Stimulated activated CD4-positive, alpha-beta T cell treated with anti-CD3 and anti-CD28 coated beads, Interleukin-12 subunit alpha, Interleukin-12 subunit beta, amount 100 ng/mL, for 24 hours (primary cell): ENCODE data around the gene TTL.

ENCODE experiments used
- DNase-seq, 2 experiments: peaks; one replicate each; pipeline ENCODE4 v3.0.0-alpha.2; 2020; ENCODE audit warnings: low read depth in 2 of 2

TTL gene

GRCh38 chr2:112583497-112584133 lies 101.7 kb downstream of the TTL start:
- no peak for DNase-seq

GRCh38 chr2:112584134-112584890 lies 102.4 kb downstream of the TTL start, which contains the start of gene CHCHD5:
TSS of gene CHCHD5 (plus strand) at chr2:112584609. CDS start at chr2:112584648, 39 bp downstream.
- DNase-seq, result peak; percentile 88 to 90

DNA sequence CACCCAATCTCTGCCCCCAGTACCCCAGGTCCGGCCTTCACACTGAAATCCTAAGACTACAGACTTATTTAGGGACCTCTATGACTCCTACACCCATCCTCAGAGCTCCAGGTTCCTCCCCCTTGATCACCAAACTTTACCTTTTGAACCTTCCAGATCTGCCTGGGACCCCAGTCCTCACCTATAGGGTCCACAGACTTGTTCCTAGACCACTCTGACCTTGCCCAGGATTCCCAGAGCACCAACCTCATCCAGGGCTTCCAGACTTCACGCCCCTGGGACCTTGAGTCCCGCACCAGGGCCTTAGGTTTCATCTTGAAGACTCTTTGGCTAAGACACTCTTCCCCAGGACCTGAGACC lies 102.9 kb downstream of the TTL start:
- no peak for DNase-seq

DNA sequence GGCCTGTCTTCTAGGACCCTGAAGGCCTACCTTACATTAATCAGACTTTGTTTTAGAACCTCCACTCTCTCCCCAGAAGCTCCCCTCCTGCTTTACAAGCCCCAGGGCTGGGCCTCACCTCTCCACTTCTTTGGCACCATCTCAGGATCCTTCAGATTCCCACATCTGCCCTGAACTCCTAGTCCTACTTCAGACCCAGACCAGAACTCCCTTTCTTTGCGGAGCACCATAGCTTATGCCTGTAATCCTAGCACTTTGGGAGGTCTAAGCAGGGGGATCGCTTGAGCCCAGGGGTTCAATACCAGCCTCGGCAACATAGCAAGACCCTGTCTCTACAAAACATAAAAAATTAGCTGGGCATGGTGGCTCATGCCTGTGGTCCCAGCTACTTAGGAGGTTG lies 103.4 kb downstream of the TTL start:
- no peak for DNase-seq

DNA sequence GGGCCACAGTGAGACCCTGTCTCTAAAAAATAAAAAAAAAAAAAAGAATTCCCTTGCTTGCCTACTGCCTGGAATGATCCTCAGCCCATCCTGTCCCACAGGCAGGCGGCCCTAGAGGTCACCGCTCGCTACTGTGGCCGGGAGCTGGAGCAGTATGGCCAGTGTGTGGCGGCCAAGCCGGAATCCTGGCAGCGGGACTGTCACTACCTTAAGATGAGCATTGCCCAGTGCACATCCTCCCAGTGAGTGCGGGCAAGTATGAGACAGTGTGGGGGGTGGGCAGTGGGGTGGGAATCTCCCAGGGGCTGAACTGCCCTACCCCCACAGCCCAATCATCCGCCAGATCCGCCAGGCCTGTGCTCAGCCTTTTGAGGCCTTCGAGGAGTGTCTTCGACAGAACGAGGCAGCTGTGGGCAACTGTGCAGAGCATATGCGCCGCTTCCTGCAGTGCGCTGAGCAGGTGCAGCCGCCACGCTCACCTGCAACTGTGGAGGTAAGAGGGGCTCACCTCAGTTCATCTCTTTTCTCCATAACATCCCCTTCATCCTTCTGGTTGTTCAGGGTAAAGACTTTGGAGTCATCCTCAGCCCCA lies 104.0 kb downstream of the TTL start:
- DNase-seq, result no peak

DNA sequence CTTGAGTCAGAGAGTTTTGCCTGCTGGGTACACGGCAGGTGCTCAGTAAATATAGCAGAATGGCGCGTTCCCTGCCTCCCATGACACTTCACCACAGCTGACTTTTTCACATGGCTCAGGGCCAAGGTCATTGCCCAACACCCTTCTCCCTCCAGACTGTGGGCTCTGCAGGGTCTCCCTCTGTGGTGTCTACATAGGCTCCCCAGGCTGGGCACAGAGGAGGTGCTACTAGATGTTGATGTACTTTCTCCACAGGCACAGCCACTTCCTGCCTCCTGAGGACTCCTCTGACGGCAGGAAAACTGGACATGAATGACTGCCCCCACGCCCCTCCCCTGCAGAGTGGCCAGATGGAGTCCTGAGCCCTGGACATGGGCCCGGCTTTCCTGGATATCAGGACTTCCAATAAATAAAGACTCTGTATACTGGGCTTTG lies 106.7 kb downstream of the TTL start:
- no peak for DNase-seq
